ENCODE data around the gene RREB1.

- TF ChIP-seq REST (IDR thresholded peaks at IDR 0.05; ENCODE audit: unreplicated experiment) (no peak), CTCF (conservative IDR thresholded peaks at IDR 0.05; ENCODE audit: low read depth in 2 of 2) (no peak), EZH2 (IDR thresholded peaks at IDR 0.05; ENCODE audit: low read depth, unreplicated experiment) (no peak)
Measured at GRCh38 chr6:7188492-7188891, 80.7 kb downstream of the RREB1 start.

Data from GM23338 (cell line).